SU-DHL-6 (cell line): ENCODE measurements around the gene HOXB5.

Source experiments
- H2AFZ ChIP-seq: fragments of 200-600 bp; sonication (generic); 2 replicates; pipeline ENCODE4 v1.6.1; 2014; ENCODE audit warnings: low read depth, mild to moderate bottlenecking, moderate library complexity, mixed read lengths, antibody characterized with exemption, low read length; ENCODE audit not compliant: severe bottlenecking
- H3F3A ChIP-seq: fragments of 200-600 bp; shearing (Covaris generic); 2 replicates; pipeline ENCODE4 v1.6.0; 2016; ENCODE audit warnings: antibody characterized with exemption, mild to moderate bottlenecking; ENCODE audit not compliant: insufficient read depth
- H3K27ac ChIP-seq: fragments of 200-600 bp; sonication (generic); 2 replicates; pipeline ENCODE4 v1.5.1; 2016; ENCODE audit warnings: low read depth, mild to moderate bottlenecking, low read length, moderate library complexity, mixed read lengths
- H3K27me3 ChIP-seq: fragments of 200-600 bp; sonication (generic), shearing (Covaris generic); 2 replicates; pipeline ENCODE4 v1.6.0; 2014; ENCODE audit warnings: mild to moderate bottlenecking, low read length
- H3K36me3 ChIP-seq: fragments of 200-600 bp; sonication (generic); 2 replicates; pipeline ENCODE4 v1.6.1; 2014; ENCODE audit warnings: mild to moderate bottlenecking, low read length, mixed read lengths
- H3K4me2 ChIP-seq: fragments of 300-600, 200-600 bp; shearing (Covaris generic), sonication (generic); 2 replicates; pipeline ENCODE4 v1.6.0; 2014; ENCODE audit warnings: low read length, low read depth, mild to moderate bottlenecking; ENCODE audit not compliant: poor library complexity, severe bottlenecking
- H3K4me3 ChIP-seq: fragments of 200-600 bp; sonication (generic); 2 replicates; pipeline ENCODE4 v1.5.1; 2014; ENCODE audit warnings: antibody characterized with exemption, low read length, mild to moderate bottlenecking, mixed read lengths; ENCODE audit not compliant: insufficient read depth, poor library complexity, severe bottlenecking
- H3K79me2 ChIP-seq: fragments of 200-600 bp; sonication (generic); 2 replicates; pipeline ENCODE4 v1.6.1; 2014; ENCODE audit warnings: mild to moderate bottlenecking, low read length, moderate library complexity; ENCODE audit not compliant: insufficient read depth
- H3K9ac ChIP-seq: fragments of 200-600 bp; sonication (generic); 2 replicates; pipeline ENCODE4 v1.7.0; 2014; ENCODE audit warnings: mild to moderate bottlenecking, low read length
- H3K9me2 ChIP-seq: fragments of 200-600 bp; sonication (generic); replicated peaks from 2 replicates; pipeline ENCODE4 v1.6.1; 2014; ENCODE audit warnings: low read length; ENCODE audit not compliant: insufficient read depth
- H3K9me3 ChIP-seq: fragments of 200-600 bp; sonication (generic); 2 replicates; pipeline ENCODE4 v1.6.1; 2014; ENCODE audit warnings: low read length, mixed read lengths; ENCODE audit not compliant: insufficient read depth
- H4K20me1 ChIP-seq: fragments of 200-600 bp; sonication (generic); 2 replicates; pipeline ENCODE4 v1.6.1; 2014; ENCODE audit warnings: low read depth, mild to moderate bottlenecking, antibody characterized with exemption, low read length, moderate library complexity, mixed read lengths
- CTCF ChIP-seq: fragments of 200-600 bp; sonication (generic); IDR thresholded peaks from one replicate; pipeline ENCODE4 v1.5.1; 2017; ENCODE audit warnings: antibody characterized with exemption, mild to moderate bottlenecking, low read length, moderate library complexity; ENCODE audit not compliant: insufficient read depth, poor library complexity, severe bottlenecking
- EZH2phosphoT487 ChIP-seq: fragments of 200-600 bp; sonication (generic), shearing (Covaris generic); conservative IDR thresholded peaks from 2 replicates; pipeline ENCODE4 v1.6.1; 2018; ENCODE audit warnings: mild to moderate bottlenecking, antibody characterized with exemption, low read length, moderate library complexity, mixed read lengths

The HOXB5 gene

GRCh38 chr17:48637323-48638260, 44.0 kb upstream of the HOXB5 start:
- no peak overlapping the region for H3K4me2 ChIP-seq
- no peaks in the 10 kb centered on the region for H3K27me3 ChIP-seq
- no peaks in the 10 kb centered on the region for H4K20me1 ChIP-seq
- no peaks in the 10 kb centered on the region for H3K9me3 ChIP-seq
- H3F3A ChIP-seq = no peaks in the 10 kb centered on the region
- TF ChIP-seq CTCF = no peak
- no peak for TF ChIP-seq EZH2phosphoT487
- no peak overlapping the region for H3K9ac ChIP-seq
- H3K4me3 ChIP-seq = no peak overlapping the region
- no peaks in the 10 kb centered on the region for H3K36me3 ChIP-seq
- H3K79me2 ChIP-seq = no peaks in the 10 kb centered on the region
- H2AFZ ChIP-seq = no peak overlapping the region
- H3K27ac ChIP-seq = no peak overlapping the region
- no peaks in the 10 kb centered on the region for H3K9me2 ChIP-seq

GRCh38 chr17:48636177-48637018, 42.8 kb upstream of the HOXB5 start:
- H4K20me1 ChIP-seq = no peaks in the 10 kb centered on the region
- H3K4me3 ChIP-seq = no peak overlapping the region
- no peaks in the 10 kb centered on the region for H3F3A ChIP-seq
- TF ChIP-seq CTCF = peak; percentile 45
- no peak for TF ChIP-seq EZH2phosphoT487
- H3K9me2 ChIP-seq = no peaks in the 10 kb centered on the region
- H3K9me3 ChIP-seq = no peaks in the 10 kb centered on the region
- no peak overlapping the region for H3K4me2 ChIP-seq
- H3K27ac ChIP-seq = no peak overlapping the region
- H3K27me3 ChIP-seq = no peaks in the 10 kb centered on the region
- H3K9ac ChIP-seq = no peak overlapping the region
- H3K79me2 ChIP-seq = no peaks in the 10 kb centered on the region
- H3K36me3 ChIP-seq = no peaks in the 10 kb centered on the region
- no peak overlapping the region for H2AFZ ChIP-seq

- Histone ChIP-seq H3K27ac (no peak overlapping the region), H3K4me3 (no peak overlapping the region), H3K27me3 (no peaks in the 10 kb centered on the region), H3K9me3 (no peaks in the 10 kb centered on the region), H3F3A (no peaks in the 10 kb centered on the region), H3K9ac (no peak overlapping the region), H3K79me2 (no peaks in the 10 kb centered on the region), H2AFZ (no peak overlapping the region), H3K4me2 (no peak overlapping the region), H3K9me2 (no peaks in the 10 kb centered on the region), H4K20me1 (no peaks in the 10 kb centered on the region), H3K36me3 (no peaks in the 10 kb centered on the region)
- TF ChIP-seq CTCF (no peak), EZH2phosphoT487 (no peak)
Measured at GRCh38 chr17:48634493-48635208, 41.1 kb upstream of the HOXB5 start.
